OCI-LY1 (cell line): Measurements from ENCODE around the gene PYGB.

Source experiments
- H2AFZ ChIP-seq: fragments of 200-600 bp; sonication (generic), shearing (Covaris generic); 2 replicates; pipeline ENCODE4 v1.6.0; 2014; ENCODE audit warnings: antibody characterized with exemption, mild to moderate bottlenecking, low read length
- H3F3A ChIP-seq: fragments of 200-600 bp; sonication (generic), shearing (Covaris generic); 2 replicates; pipeline ENCODE4 v1.6.0; 2014; ENCODE audit warnings: mild to moderate bottlenecking, antibody characterized with exemption, low read length, moderate library complexity; ENCODE audit not compliant: insufficient read depth
- H3K27ac ChIP-seq: fragments of 200-600 bp; sonication (generic); 2 replicates; pipeline ENCODE4 v1.5.1; 2014; ENCODE audit warnings: low read length, mixed run types, mild to moderate bottlenecking, low read depth; ENCODE audit not compliant: poor library complexity, severe bottlenecking
- H3K27me3 ChIP-seq: fragments of 200-600 bp; sonication (generic); 2 replicates; pipeline ENCODE4 v1.6.0; 2014; ENCODE audit warnings: antibody characterized with exemption, mild to moderate bottlenecking, low read length, moderate library complexity; ENCODE audit not compliant: insufficient read depth
- H3K36me3 ChIP-seq: fragments of 200-600 bp; sonication (generic); 2 replicates; pipeline ENCODE4 v1.6.1; 2014; ENCODE audit warnings: mild to moderate bottlenecking, antibody characterized with exemption, low read length, moderate library complexity, mixed read lengths; ENCODE audit not compliant: insufficient read depth
- H3K4me1 ChIP-seq: fragments of 200-600 bp; sonication (generic); 2 replicates; pipeline ENCODE4 v1.5.1; 2014; ENCODE audit warnings: mild to moderate bottlenecking, low read length, moderate library complexity; ENCODE audit not compliant: insufficient read depth, severe bottlenecking
- H3K4me2 ChIP-seq: fragments of 200-600 bp; sonication (generic), shearing (Covaris generic); 2 replicates; pipeline ENCODE4 v1.6.1; 2014; ENCODE audit warnings: low read length
- H3K4me3 ChIP-seq: fragments of 200-600 bp; sonication (generic); 2 replicates; pipeline ENCODE4 v1.5.1; 2014; ENCODE audit warnings: low read length, low read depth, mild to moderate bottlenecking, mixed read lengths; ENCODE audit not compliant: poor library complexity, severe bottlenecking
- H3K79me2 ChIP-seq: fragments of 200-600 bp; shearing (Covaris generic); 2 replicates; pipeline ENCODE4 v1.6.1; 2016; ENCODE audit warnings: mixed run types, low read length, mixed read lengths; ENCODE audit not compliant: insufficient read depth
- H3K9ac ChIP-seq: fragments of 200-600 bp; sonication (generic), shearing (Covaris generic); 2 replicates; pipeline ENCODE4 v1.6.1; 2014; ENCODE audit warnings: mild to moderate bottlenecking, low read length, mixed read lengths
- H3K9me2 ChIP-seq: fragments of 200-600 bp; sonication (generic), shearing (Covaris generic); 2 replicates; pipeline ENCODE4 v1.6.1; 2014; ENCODE audit warnings: low read depth, mild to moderate bottlenecking, low read length, mixed read lengths
- H3K9me3 ChIP-seq: fragments of 200-600 bp; shearing (Covaris generic); 2 replicates; pipeline ENCODE4 v1.6.1; 2014; ENCODE audit warnings: low read length, mixed read lengths
- H4K20me1 ChIP-seq: fragments of 200-600 bp; sonication (generic), shearing (Covaris generic); 2 replicates; pipeline ENCODE4 v1.6.0; 2016; ENCODE audit warnings: mild to moderate bottlenecking, low read length; ENCODE audit not compliant: insufficient read depth
- CTCF ChIP-seq: fragments of 200-600 bp; sonication (generic), shearing (Covaris generic); IDR thresholded peaks from 2 replicates; pipeline ENCODE4 v1.5.1; 2017; ENCODE audit warnings: mild to moderate bottlenecking, antibody characterized with exemption, low read length, moderate library complexity, mixed read lengths
- EZH2 ChIP-seq: fragments of 200-600 bp; sonication (generic), shearing (Covaris generic); IDR thresholded peaks from 2 replicates; pipeline ENCODE4 v1.8.0; 2017; ENCODE audit warnings: borderline replicate concordance, mixed run types, mild to moderate bottlenecking, antibody characterized with exemption, low read length, moderate library complexity, mixed read lengths

The PYGB gene

GRCh38 chr20:25215521-25215920, 32.4 kb upstream of the PYGB start:
- no peak overlapping the region for H3K4me3 ChIP-seq
- H3K9me2 ChIP-seq: no peaks in the 10 kb centered on the region
- H3K27ac ChIP-seq: no peak overlapping the region
- no peaks in the 10 kb centered on the region for H3K79me2 ChIP-seq
- H3K4me1 ChIP-seq: peaks cover 6% of the 10 kb centered on the region
- no peaks in the 10 kb centered on the region for H3K27me3 ChIP-seq
- H3K4me2 ChIP-seq: no peak overlapping the region
- no peak overlapping the region for H3K9ac ChIP-seq
- no peak for TF ChIP-seq CTCF
- TF ChIP-seq EZH2: no peak
- no peaks in the 10 kb centered on the region for H3K9me3 ChIP-seq
- no peaks in the 10 kb centered on the region for H3F3A ChIP-seq
- H3K36me3 ChIP-seq: peaks cover 19% of the 10 kb centered on the region; the same call in 1 of the 2 replicates
- no peaks in the 10 kb centered on the region for H4K20me1 ChIP-seq
- no peak overlapping the region for H2AFZ ChIP-seq

- Histone ChIP-seq H3K4me3 (no peak overlapping the region), H3K4me1 (peaks cover 6% of the 10 kb centered on the region), H3F3A (no peaks in the 10 kb centered on the region), H3K36me3 (peaks cover 18% of the 10 kb centered on the region; the same call in 1 of the 2 replicates), H4K20me1 (no peaks in the 10 kb centered on the region), H3K27ac (no peak overlapping the region), H3K9ac (no peak overlapping the region), H3K79me2 (no peaks in the 10 kb centered on the region), H2AFZ (no peak overlapping the region), H3K9me3 (no peaks in the 10 kb centered on the region), H3K27me3 (no peaks in the 10 kb centered on the region), H3K9me2 (no peaks in the 10 kb centered on the region), H3K4me2 (no peak overlapping the region)
- no peak for TF ChIP-seq EZH2
- no peak for TF ChIP-seq CTCF
Observed at GRCh38 chr20:25216199-25216945, 31.5 kb upstream of the PYGB start.

GRCh38 chr20:25217161-25218108, 30.4 kb upstream of the PYGB start:
- Histone ChIP-seq H3K9ac (no peak overlapping the region), H3K36me3 (peaks cover 16% of the 10 kb centered on the region; the same call in 1 of the 2 replicates), H3K9me3 (no peaks in the 10 kb centered on the region), H4K20me1 (no peaks in the 10 kb centered on the region), H3K4me3 (no peak overlapping the region), H3K9me2 (no peaks in the 10 kb centered on the region), H3K79me2 (no peaks in the 10 kb centered on the region), H3K27ac (no peak overlapping the region), H2AFZ (no peak overlapping the region), H3K4me1 (peaks cover 10% of the 10 kb centered on the region), H3F3A (no peaks in the 10 kb centered on the region), H3K4me2 (no peak overlapping the region), H3K27me3 (no peaks in the 10 kb centered on the region)
- no peak for TF ChIP-seq CTCF
- TF ChIP-seq EZH2: no peak
